PFSK-1 (cell line): ENCODE measurements around the gene MARK3.

Experiments
- FOXP2 ChIP-seq: optimal IDR thresholded peaks from 2 replicates; pipeline ENCODE3; 2011; ENCODE audit warnings: borderline replicate concordance, control low read depth, inconsistent platforms; ENCODE audit not compliant: insufficient read depth; ENCODE audit errors: extremely low read length, extremely low read depth
- POLR2AphosphoS5 ChIP-seq: IDR thresholded peaks from 2 replicates; pipeline ENCODE4 v1.6.1; 2012; ENCODE audit warnings: low read depth, mild to moderate bottlenecking, control low read depth, low read length, moderate library complexity
- SIN3A ChIP-seq: IDR thresholded peaks from 2 replicates; pipeline ENCODE4 v1.6.1; 2012; ENCODE audit warnings: mild to moderate bottlenecking, low read length, moderate library complexity, borderline replicate concordance; ENCODE audit not compliant: insufficient read depth
- TAF1 ChIP-seq: IDR thresholded peaks from 2 replicates; pipeline ENCODE4 v1.6.1; 2012; ENCODE audit warnings: low read length, control low read depth, borderline replicate concordance; ENCODE audit not compliant: insufficient read depth
- TF ChIP-seq, protein P1 (sequence below), 2 experiments: IDR thresholded peaks; 2 replicates each; pipeline versions ENCODE4 v1.6.1 to v1.8.0; 2011 to 2012; ENCODE audit warnings: low read depth in 2 of 2, low read length in 2 of 2, control low read depth in 1 of 2, inconsistent platforms in 1 of 2, mild to moderate bottlenecking in 1 of 2, moderate library complexity in 1 of 2; ENCODE audit not compliant: insufficient read depth in 1 of 2

DNA sequence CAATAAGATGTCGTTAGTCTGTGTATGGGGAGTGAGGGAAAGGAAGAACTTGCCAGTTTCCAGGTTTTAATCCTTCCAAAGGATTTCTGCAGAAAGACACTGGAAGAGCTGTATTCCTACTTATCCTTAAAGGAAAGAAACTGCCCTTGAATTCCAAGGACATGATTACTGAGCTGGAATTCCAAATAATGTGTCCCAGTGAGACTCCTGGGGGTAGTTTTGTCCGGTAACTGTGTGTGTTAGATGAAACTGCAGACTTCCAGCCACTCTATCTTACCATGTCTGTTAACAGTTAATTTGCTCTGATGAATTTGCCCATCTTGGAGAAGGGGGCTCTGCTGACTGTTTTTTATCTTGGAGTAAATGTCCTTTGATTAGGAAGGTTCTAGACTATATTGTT is 104.4 kb downstream of the MARK3 start:
- TF ChIP-seq POLR2AphosphoS5 (no peak), TAF1 (no peak), SIN3A (no peak), FOXP2 (no peak)
- TF ChIP-seq, protein P1, sequence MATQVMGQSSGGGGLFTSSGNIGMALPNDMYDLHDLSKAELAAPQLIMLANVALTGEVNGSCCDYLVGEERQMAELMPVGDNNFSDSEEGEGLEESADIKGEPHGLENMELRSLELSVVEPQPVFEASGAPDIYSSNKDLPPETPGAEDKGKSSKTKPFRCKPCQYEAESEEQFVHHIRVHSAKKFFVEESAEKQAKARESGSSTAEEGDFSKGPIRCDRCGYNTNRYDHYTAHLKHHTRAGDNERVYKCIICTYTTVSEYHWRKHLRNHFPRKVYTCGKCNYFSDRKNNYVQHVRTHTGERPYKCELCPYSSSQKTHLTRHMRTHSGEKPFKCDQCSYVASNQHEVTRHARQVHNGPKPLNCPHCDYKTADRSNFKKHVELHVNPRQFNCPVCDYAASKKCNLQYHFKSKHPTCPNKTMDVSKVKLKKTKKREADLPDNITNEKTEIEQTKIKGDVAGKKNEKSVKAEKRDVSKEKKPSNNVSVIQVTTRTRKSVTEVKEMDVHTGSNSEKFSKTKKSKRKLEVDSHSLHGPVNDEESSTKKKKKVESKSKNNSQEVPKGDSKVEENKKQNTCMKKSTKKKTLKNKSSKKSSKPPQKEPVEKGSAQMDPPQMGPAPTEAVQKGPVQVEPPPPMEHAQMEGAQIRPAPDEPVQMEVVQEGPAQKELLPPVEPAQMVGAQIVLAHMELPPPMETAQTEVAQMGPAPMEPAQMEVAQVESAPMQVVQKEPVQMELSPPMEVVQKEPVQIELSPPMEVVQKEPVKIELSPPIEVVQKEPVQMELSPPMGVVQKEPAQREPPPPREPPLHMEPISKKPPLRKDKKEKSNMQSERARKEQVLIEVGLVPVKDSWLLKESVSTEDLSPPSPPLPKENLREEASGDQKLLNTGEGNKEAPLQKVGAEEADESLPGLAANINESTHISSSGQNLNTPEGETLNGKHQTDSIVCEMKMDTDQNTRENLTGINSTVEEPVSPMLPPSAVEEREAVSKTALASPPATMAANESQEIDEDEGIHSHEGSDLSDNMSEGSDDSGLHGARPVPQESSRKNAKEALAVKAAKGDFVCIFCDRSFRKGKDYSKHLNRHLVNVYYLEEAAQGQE (IDR thresholded peaks at IDR 0.05; ENCODE audit: insufficient read depth in 1 of 2, low read depth in 2 of 2, low read length in 2 of 2) = no peak
